ENCODE data around the gene PEX26. TPM values are rescaled to one million over a fixed set of nuclear protein-coding genes. Genes with fewer than 3 reads are reported as not detected.
"Not testable (repeated sequence)": the region's sequence is repeated elsewhere in the genome, so short reads cannot be mapped to it uniquely, and the experiment has no call there.

PEX26 gene
- total and polyA plus RNA-seq, 2 of the 13 experiments (the other 11 are each of a cell fraction or from before 2014, with no cell fraction given) = 10.6 to 25.1 TPM

- BruUV-seq (replicated peaks) = no TSS peak
- Histone ChIP-seq H3K4me1 (ENCODE audit: insufficient read depth, low read length) (no peaks in the 10 kb centered on the region), H3K9ac (ENCODE audit: insufficient read depth, low read depth, low read length) (no peak overlapping the region), H3K4me2 (ENCODE audit: low read depth, low read length) (no peak overlapping the region), H2AFZ (ENCODE audit: low read length) (no peak overlapping the region), H4K20me1 (ENCODE audit: insufficient read depth, low read length) (no peaks in the 10 kb centered on the region), H3K4me3 (replicated peaks in 1 of 3; ENCODE audit: insufficient read depth in 1 of 3, low read depth in 2 of 3, low read length in 3 of 3) (no peak overlapping the region), H3K27me3 (ENCODE audit: control insufficient read depth in 1 of 2, insufficient read depth in 2 of 2, low read length in 2 of 2) (no peaks in the 10 kb centered on the region), H3K27ac (ENCODE audit: extremely low read length, insufficient read depth, low read length) (no peak overlapping the region), H3K9me3 (ENCODE audit: low read length) (no peaks in the 10 kb centered on the region), H3K79me2 (ENCODE audit: insufficient read depth, low read length) (no peaks in the 10 kb centered on the region), H3K36me3 (replicated peaks in 1 of 2; ENCODE audit: control insufficient read depth in 1 of 2, insufficient read depth in 2 of 2, low read length in 2 of 2) (peaks cover 5 to 6% of the 10 kb centered on the region in 2 experiments; a peak in 4 of 5 replicates)
- POLR2A ChIA-PET = no interaction called here
- in situ Hi-C loops (cut with HindIII; ENCODE audit: extremely low pct_ligation_motif_present, low pct_unique_long_range_greater_than_20kb) (no loop called here), intact Hi-C loops (cut with micrococcal nuclease; ENCODE audit: unreplicated experiment) (no loop called here)
- CTCF ChIA-PET (ENCODE audit: low intra/inter-chr PET ratio, low total read pairs) = no interaction called here
- ATAC-seq (no peak), FAIRE-seq (no peak), DNase-seq (ENCODE audit: low spot score) (no peak)
- TF ChIP-seq MIER2 (CRISPR knock-in tag; IDR thresholded peaks at IDR 0.05) (no peak), ASH2L (IDR thresholded peaks at IDR 0.05; ENCODE audit: insufficient read length, low read depth, low read length) (no peak), ZNF207 (IDR thresholded peaks at IDR 0.05; ENCODE audit: borderline replicate concordance) (no peak), AHR (CRISPR knock-in tag; IDR thresholded peaks at IDR 0.05) (no peak)
- 97% methylated on average over 21 of the region's 21 CpGs for WGBS (ENCODE audit: low lambda C conversion rate)
These were observed 59.0 kb downstream of the PEX26 start for GRCh38 chr22:18136563-18137320.

- H3K4me2 ChIP-seq (ENCODE audit: low read depth, low read length); H3K9ac ChIP-seq (ENCODE audit: insufficient read depth, low read depth, low read length); H3K27me3 ChIP-seq (ENCODE audit: control insufficient read depth in 1 of 2, insufficient read depth in 2 of 2, low read length in 2 of 2); CTCF ChIA-PET (ENCODE audit: low intra/inter-chr PET ratio, low total read pairs); H3K27ac ChIP-seq (ENCODE audit: extremely low read length, insufficient read depth, low read length); intact Hi-C loops (cut with micrococcal nuclease; ENCODE audit: unreplicated experiment); H3K36me3 ChIP-seq (replicated peaks in 1 of 2; ENCODE audit: control insufficient read depth in 1 of 2, insufficient read depth in 2 of 2, low read length in 2 of 2); H3K4me3 ChIP-seq (replicated peaks in 1 of 3; ENCODE audit: insufficient read depth in 1 of 3, low read depth in 2 of 3, low read length in 3 of 3); H4K20me1 ChIP-seq (ENCODE audit: insufficient read depth, low read length); H2AFZ ChIP-seq (ENCODE audit: low read length); BruUV-seq (replicated peaks); H3K4me1 ChIP-seq (ENCODE audit: insufficient read depth, low read length); H3K79me2 ChIP-seq (ENCODE audit: insufficient read depth, low read length); in situ Hi-C loops (cut with HindIII; ENCODE audit: extremely low pct_ligation_motif_present, low pct_unique_long_range_greater_than_20kb); FAIRE-seq; H3K9me3 ChIP-seq (ENCODE audit: low read length); DNase-seq (ENCODE audit: low spot score); ATAC-seq: not testable (repeated sequence)
- POLR2A ChIA-PET = interaction anchor here (1.1 to 1.8 kb wide), 3 partner anchors 9 to 52 kb away, joined by 3 to 9 read pairs (median 4); partner anchors contain the start of gene USP18
- 100% methylated on average over 6 of the region's 6 CpGs for WGBS (ENCODE audit: low lambda C conversion rate)
- TF ChIP-seq NFYB (CRISPR knock-in tag; IDR thresholded peaks at IDR 0.05) = peak; percentile 51; the same call in 1 of the 2 replicates
These were observed 63.2 kb downstream of the PEX26 start for GRCh38 chr22:18141004-18141403.
